Retinal pigment epithelial cell (primary cell): ENCODE results near the gene THAP12.
A peak's percentile ranks its signal among the peaks of the same experiment; 100 is the strongest.
"Not testable (repeated sequence)": the region's sequence is repeated elsewhere in the genome, so short reads cannot be mapped to it uniquely, and the experiment has no call there.

ENCODE experiments used
- DNase-seq: peaks from one replicate; pipeline ENCODE4 v3.0.0-alpha.2; 2010; ENCODE audit warnings: low read depth
- H3K4me3 ChIP-seq: 2 replicates; pipeline ENCODE4 v1.5.1; 2011; ENCODE audit warnings: mild to moderate bottlenecking, low read length, control low read depth, moderate library complexity
- CTCF ChIP-seq: conservative IDR thresholded peaks from 2 replicates; pipeline ENCODE4 v1.5.1; 2011; ENCODE audit warnings: low read depth, low read length, control low read depth, inconsistent platforms

Gene THAP12

GRCh38 chr11:76322942-76323341 lies 58.0 kb downstream of the THAP12 start:
- DNase-seq = no peak
- no peak overlapping the region for H3K4me3 ChIP-seq
- no peak for TF ChIP-seq CTCF

GRCh38 chr11:76322540-76322939 lies 58.4 kb downstream of the THAP12 start:
- DNase-seq = no peak
- no peak for TF ChIP-seq CTCF
- no peak overlapping the region for H3K4me3 ChIP-seq

- no peak for DNase-seq
- peak overlapping the region; percentile 26 for H3K4me3 ChIP-seq
- no peak for TF ChIP-seq CTCF
Observed at GRCh38 chr11:76321820-76322524, 59.0 kb downstream of the THAP12 start.

- TF ChIP-seq CTCF = no peak
- no peak for DNase-seq
- peak overlapping the region; percentile 26 for H3K4me3 ChIP-seq
Observed at GRCh38 chr11:76321340-76321739, 59.6 kb downstream of the THAP12 start.

GRCh38 chr11:76320929-76321328 lies 60.0 kb downstream of the THAP12 start:
- no peak for TF ChIP-seq CTCF
- no peak overlapping the region for H3K4me3 ChIP-seq
- DNase-seq = no peak

GRCh38 chr11:76319798-76320197 lies 61.1 kb downstream of the THAP12 start:
- DNase-seq, H3K4me3 ChIP-seq: not testable (repeated sequence)

GRCh38 chr11:76318744-76319384 lies 62.1 kb downstream of the THAP12 start:
- DNase-seq = peak; percentile 15
- H3K4me3 ChIP-seq = no peak overlapping the region
- TF ChIP-seq CTCF = peak; percentile 93
